HG03025 (cell line): ENCODE data around the gene CDYL2.
A peak's percentile ranks its signal among the peaks of the same experiment; 100 is the strongest.
"Not testable (repeated sequence)": the region's sequence is repeated elsewhere in the genome, so short reads cannot be mapped to it uniquely, and the experiment has no call there.

Experiments
- ATAC-seq: cut with Tn5 transposase; IDR thresholded peaks from one replicate; pipeline ENCODE4 v1.9.1; 2021; ENCODE audit warnings: mild to moderate bottlenecking, moderate library complexity; ENCODE audit not compliant: unreplicated experiment, low FRiP score

Gene CDYL2

DNA sequence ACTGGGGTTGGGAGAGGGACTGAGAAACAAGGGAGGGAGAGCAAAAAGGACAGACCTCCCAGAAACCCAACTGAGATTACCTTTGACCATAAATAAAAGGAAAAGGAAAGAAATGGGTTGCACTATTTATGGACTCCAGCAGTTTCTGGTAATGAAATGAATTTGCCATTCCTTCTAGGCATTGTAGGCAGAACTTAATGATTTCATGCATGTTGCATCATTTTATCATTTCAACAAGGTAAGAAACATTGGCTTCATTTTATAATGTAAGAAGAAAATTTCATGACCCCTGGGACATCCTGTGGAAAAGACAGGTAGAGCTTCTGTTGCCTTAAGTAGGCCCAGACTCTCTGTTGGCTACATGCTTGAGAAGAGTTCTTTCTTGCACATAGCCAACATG is 8.2 kb upstream of the CDYL2 start:
- no peak for ATAC-seq

DNA sequence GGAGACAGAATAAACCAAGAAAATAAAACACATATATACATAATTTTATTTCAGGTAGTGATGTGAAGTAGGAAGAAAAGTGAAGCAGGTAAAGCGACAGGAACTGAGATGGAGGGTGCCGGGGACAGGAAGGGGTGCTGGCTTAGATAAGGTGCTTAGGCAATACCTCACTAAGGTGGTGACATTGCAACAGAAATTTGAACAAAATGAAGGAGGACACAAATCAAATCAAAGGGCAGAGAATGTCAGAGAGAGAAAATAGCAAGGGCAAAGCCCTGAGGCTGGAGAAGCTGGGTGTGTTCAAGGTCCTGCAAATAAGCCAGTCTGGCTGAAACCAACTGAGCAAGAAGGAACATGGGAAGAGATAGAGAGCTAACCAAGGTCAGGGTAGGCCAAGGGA is 5.0 kb upstream of the CDYL2 start:
- ATAC-seq: no peak

DNA sequence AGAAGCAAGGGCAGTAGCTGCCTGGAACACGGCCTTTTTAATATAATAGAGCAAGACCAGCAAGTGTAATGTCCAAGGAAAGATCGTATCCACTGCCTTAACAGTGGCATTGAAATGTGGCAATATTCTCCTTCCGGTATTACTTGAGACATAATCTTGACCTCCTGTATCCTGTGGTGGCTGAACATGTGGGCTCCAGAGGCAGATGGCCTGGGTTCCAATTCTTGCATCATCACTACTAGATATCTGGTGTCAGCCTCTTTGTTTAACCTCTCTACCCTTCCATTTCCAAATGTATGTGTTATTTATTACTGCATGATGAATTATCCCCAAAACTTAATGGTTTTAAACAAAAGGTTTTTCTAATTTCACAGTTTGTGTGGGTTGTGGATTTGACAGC is 3.5 kb upstream of the CDYL2 start:
- no peak for ATAC-seq

GRCh38 chr16:80806927-80807340 is 2.5 kb upstream of the CDYL2 start:
- ATAC-seq: no peak

DNA sequence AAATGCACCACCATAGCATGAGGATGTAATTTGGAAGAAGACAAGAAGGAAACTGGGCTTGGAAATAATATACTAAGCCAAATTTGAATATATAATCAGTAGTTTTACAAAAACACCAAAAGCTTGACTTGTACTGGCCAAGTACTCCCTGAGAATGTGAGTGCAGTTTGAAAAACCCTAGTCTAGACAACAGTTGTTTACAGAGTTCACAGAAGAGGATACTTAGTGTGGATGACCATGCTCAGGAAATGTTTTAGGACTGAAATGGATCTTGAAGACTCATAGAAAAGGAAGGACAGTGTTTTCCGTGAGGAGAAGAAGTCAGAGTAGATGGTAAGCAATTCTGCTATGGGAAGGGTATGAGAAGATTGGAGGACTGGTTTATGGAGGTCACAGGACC is 1.9 kb upstream of the CDYL2 start:
- ATAC-seq: no peak

DNA sequence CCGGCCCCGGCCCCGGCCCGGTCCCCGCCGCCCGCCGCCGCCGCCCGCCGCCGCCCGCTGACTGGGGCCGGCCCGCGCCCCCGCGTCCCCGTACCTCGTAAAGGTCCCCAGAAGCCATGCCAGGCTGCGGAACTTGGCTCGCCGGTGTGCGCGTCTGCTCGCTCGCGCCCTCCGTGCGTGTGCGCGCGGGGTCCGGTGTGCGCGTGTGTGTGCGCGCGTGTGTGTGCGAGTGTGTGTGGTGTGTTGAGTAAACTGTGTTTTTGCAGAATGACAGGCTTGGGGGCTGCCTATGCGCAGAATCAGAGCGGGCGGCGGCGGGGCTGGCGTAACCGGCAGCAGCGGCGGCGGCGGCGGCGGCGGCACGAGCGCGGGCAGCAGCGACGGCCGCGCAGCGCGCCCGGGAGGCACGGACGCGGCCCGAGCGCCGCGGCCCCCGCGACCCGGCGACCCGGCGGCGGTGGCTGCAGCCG is 307 bp downstream of the CDYL2 start:
- ATAC-seq: peak; percentile 39

DNA sequence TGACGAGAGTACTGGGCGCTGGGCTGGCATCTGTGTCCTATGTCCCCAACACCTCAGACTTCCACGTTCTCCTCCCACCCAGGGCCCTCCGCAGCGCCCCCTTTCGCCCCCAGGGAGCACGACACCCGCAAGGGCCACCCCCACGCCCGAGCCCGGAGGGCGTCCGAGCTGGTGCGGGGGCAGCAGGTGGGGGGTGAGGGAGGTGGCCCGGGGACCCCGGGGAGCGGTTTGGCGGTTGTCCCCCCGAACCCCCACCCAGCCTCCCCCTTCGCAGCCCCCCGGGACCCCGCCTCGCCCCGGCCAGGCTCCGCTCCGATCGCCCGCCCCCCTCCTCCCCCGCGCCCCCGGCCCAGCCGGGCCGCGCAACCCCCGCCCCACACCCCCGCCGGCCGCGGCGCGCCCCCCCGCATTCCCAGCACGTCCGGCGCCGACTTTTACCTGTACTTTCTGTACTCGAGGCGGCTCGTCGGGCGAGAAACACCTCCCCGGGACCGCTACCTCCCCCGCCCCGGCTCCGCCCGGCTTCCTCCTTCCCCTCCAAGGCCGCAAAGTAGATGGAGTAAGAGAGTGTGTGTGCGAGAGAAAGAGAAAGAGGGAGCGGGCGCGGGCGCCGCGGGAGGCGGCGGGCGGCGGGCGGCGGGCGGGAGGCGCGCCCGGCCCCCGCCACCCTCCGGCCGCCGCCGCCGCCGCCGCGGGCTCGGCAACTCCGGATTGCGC is 901 bp downstream of the CDYL2 start:
- peak; percentile 17 for ATAC-seq

DNA sequence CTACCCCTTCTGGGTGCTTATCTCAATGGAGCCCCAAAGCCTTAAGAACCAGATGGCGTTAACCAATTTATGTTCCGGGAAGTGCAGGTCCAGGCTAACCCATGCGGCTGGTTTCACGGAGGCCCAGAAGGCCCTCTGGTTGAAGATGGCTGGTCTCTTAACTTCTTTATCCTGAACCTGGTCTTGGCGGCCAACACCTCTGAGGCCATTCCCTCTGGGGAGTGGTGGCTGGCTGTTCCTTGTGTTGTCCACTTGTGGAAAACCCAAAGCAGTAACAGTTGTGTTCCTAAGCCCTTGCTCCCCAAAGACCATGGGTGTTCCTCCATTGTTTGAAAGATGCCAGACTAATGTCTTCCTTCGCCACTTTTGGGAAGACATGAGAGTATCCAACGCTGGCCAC is 1.5 kb downstream of the CDYL2 start:
- ATAC-seq: no peak

GRCh38 chr16:80802138-80802537 is 2.3 kb downstream of the CDYL2 start:
- no peak for ATAC-seq

DNA sequence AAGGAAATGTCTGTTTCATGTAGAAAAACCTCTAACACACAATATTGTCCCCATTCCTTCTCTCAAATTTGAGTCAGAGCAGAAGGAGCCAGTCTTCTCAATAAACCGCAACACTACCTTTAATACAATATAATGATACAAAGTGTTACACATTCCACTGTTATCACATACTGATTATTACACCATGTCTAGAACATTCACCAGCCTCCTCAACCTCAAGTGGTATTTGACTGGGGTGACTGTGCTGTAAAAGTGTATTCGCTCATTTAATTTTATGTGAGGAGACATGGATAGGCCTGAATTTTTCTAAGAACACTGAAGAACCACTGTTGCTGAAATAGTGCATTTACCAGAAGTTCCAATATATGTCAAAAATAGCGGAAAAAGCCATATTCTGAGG is 10.3 kb downstream of the CDYL2 start:
- ATAC-seq: no peak

DNA sequence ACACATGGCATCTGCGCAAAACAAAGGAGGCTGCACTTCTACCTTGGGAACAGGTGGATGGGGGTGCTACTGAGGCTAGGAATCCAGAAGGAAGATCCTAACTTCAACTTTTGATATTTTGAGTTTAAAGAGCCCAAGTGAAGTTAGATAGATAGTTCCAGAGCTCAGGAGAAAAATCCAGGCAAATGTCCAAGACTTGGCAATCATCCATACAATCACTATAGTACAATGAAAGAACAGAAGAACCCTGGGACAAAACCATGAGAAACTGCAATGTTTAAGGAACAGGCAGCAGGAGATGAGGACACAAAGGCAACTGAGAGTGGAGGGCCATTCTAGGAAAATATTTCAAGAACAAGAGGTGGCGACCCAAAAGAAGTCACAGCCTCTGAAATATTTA is 12.4 kb downstream of the CDYL2 start:
- no peak for ATAC-seq

GRCh38 chr16:80791411-80791810 is 13.0 kb downstream of the CDYL2 start:
- no peak for ATAC-seq

- no peak for ATAC-seq
Measured at GRCh38 chr16:80790751-80791150, 13.6 kb downstream of the CDYL2 start.

DNA sequence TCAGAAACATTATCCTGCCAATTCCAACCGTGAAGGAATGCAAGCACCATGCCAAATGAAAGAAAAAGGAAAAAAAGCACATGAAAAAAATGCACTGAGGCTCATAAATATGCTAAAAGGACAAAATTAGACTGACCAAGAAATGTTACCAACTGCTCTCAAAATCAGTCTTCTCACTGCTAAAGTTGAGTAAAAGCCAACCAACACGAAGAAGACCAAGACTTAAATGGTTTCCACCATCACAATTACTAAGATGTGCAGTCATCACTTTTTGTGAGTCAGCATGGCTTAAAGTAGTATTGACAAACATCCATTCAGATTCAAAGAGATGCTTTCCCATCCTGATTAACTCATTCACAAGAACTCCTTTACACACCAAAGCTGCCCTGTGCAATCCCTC is 16.4 kb downstream of the CDYL2 start:
- ATAC-seq: no peak

- ATAC-seq: not testable (repeated sequence)
Measured at GRCh38 chr16:80786561-80786960, 17.8 kb downstream of the CDYL2 start.

- ATAC-seq: no peak
Measured at GRCh38 chr16:80784951-80785350, 19.4 kb downstream of the CDYL2 start.

DNA sequence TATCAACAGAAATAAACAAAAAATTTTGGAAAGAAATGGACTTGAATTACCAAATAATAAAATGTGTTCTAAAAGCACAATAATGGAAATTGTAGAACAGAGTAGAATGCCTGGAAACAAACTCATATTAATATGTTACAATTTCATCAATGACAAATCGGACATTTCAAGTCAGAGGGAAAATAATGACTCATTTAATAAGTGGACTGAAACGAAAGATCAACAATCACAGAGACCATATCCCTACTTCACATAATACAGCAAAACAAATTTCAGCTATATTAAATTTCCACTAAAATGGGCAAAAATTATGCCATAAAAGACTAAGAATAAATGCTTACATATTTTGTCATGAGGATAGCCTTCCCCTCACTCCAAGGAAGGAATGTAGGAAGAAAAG is 25.7 kb downstream of the CDYL2 start:
- no peak for ATAC-seq

GRCh38 chr16:80776856-80777255 is 27.5 kb downstream of the CDYL2 start:
- no peak for ATAC-seq

DNA sequence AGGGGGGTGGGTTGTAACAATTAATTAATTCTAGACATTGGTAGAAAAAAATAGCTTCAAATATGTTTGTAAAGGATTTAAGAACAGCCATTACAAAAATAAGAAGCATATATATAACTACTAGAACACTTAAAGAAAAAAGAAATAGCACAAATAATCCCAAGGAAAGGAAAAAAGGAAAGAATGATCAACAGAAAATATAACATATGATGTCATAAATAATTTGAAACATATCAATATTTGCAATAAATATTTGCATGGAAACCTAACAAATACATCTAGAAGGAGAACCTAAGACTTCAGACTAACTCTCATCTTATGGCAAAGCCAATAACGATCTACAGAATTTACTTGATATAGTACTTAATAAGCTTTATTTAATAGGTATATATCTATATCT is 28.9 kb downstream of the CDYL2 start:
- no peak for ATAC-seq

- no peak for ATAC-seq
Measured at GRCh38 chr16:80766798-80767197, 37.6 kb downstream of the CDYL2 start.

- no peak for ATAC-seq
Measured at GRCh38 chr16:80759419-80760162, 44.8 kb downstream of the CDYL2 start.

GRCh38 chr16:80754476-80754875 is 49.9 kb downstream of the CDYL2 start:
- no peak for ATAC-seq
